Gastroesophageal sphincter (tissue), 4 donors: ENCODE data around the gene SLC25A10. TPM values are rescaled to one million over a fixed set of nuclear protein-coding genes. Genes with fewer than 3 reads are reported as not detected.
"Not testable (repeated sequence)": the region's sequence is repeated elsewhere in the genome, so short reads cannot be mapped to it uniquely, and the experiment has no call there.

Experiments
- ATAC-seq: fragments of 150-250 bp; one replicate; pipeline ENCODE4 v1.9.1; 2016; ENCODE audit warnings: mild to moderate bottlenecking, moderate library complexity
- H3K27ac ChIP-seq, 4 donors: fragments of 200-600 bp; sonication (generic) in 3 of 4; 1 replicate in 3 of 4; 2 replicates in 1 of 4; pipeline ENCODE4 v1.5.1; 2016 to 2019
- H3K27me3 ChIP-seq: fragments of 200-600 bp; sonication (generic); one replicate; pipeline ENCODE4 v1.5.1; 2019
- H3K36me3 ChIP-seq, 2 donors: fragments of 200-600 bp; sonication (generic); one replicate each; pipeline ENCODE4 v1.5.1; 2019; ENCODE audit warnings: control low read depth in 1 of 2
- H3K4me1 ChIP-seq, 3 donors: fragments of 200-600 bp; sonication (generic); 1 replicate in 2 of 3; 2 replicates in 1 of 3; pipeline ENCODE4 v1.5.1; 2016 to 2019; ENCODE audit warnings: control low read depth in 2 of 3
- H3K4me3 ChIP-seq, 2 donors: fragments of 200-600 bp; sonication (generic); one replicate each; pipeline ENCODE4 v1.5.1; 2019; ENCODE audit warnings: mild to moderate bottlenecking in 1 of 2, moderate library complexity in 1 of 2
- H3K9me3 ChIP-seq, 3 donors: fragments of 200-600 bp; sonication (generic); one replicate each; pipeline ENCODE4 v1.5.1; 2017 to 2019; ENCODE audit warnings: control low read depth in 2 of 3
- EP300 ChIP-seq: sonication (generic); formaldehyde crosslinking; IDR thresholded peaks from one replicate; pipeline ENCODE4 v1.6.1; 2017; ENCODE audit warnings: antibody characterized with exemption, mild to moderate bottlenecking
- POLR2A ChIP-seq, 2 donors: fragments of 450-650 bp; IDR thresholded peaks; one replicate each; pipeline ENCODE4 v1.6.1; 2017; ENCODE audit warnings: antibody characterized with exemption in 2 of 2, mild to moderate bottlenecking in 2 of 2, moderate library complexity in 1 of 2
- POLR2AphosphoS5 ChIP-seq: sonication (generic); formaldehyde crosslinking; IDR thresholded peaks from one replicate; pipeline ENCODE4 v1.6.1; 2017; ENCODE audit warnings: antibody characterized with exemption
- WGBS, 2 donors: methylation state at CpG; one replicate each; pipeline ENCODE4 v1.1.5; 2018; ENCODE audit warnings: low coverage in 1 of 2; 5-methylcytosine and 5-hydroxymethylcytosine counted together
- total RNA-seq, 4 donors: library from RNA; depleted of rRNA; stranded (reverse); fragments of >200 nt; gene quantifications; one replicate each; pipeline ENCODE4 v1.1.0, GENCODE V29; 2016
- TF ChIP-seq, protein P1 (sequence below), 4 experiments: fragments of 200-600 bp in 2 of 4; fragments of 450-650 bp in 2 of 4; sonication (generic) in 1 of 4; IDR thresholded peaks; one replicate each; pipeline ENCODE4 v1.5.1; 2017 to 2019; ENCODE audit warnings: antibody characterized with exemption in 4 of 4, mild to moderate bottlenecking in 2 of 4, moderate library complexity in 2 of 4

Gene SLC25A10
- total RNA-seq, 4 donors from 2014 or later = 3.0 to 8.8 (median 5.0) TPM

DNA sequence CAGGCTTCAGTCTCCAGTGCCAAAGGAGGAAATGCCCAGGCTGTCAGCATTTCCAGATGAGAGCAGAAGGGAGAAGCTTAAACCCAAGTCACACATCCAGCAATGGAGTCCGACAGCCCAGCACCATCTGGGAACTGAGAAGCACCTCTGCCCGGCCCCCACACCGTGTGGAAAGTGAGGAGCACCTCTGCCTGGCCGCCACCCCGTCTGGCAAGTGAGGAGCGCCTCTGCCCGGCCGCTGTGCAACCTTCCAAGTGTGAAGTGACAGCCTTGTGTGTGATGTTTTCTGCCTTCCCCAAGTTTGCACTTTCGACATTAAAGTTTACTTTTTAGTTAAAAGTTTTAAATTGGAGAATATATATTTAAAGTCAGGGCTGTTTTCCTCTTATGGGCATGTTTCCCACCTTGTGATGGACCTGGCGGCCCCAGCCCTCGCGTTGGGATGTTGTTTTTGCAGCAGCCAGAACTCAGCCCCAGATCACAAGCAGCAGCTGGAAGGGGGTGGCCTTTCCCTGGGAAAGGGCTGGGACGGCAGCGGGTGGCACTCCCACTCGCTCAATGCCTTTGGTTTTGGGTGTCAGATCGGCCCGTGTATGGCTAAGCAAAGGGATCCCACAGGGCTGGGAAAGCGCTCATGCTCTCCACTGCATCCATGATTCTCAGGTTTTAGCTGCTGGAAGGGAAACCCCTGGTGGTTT is 38.4 kb upstream of the SLC25A10 start:
- peaks cover 0 to 62% of the 10 kb centered on the region in 2 donors for H3K36me3 ChIP-seq
- no peak for ATAC-seq
- H3K4me3 ChIP-seq = no peak overlapping the region

DNA sequence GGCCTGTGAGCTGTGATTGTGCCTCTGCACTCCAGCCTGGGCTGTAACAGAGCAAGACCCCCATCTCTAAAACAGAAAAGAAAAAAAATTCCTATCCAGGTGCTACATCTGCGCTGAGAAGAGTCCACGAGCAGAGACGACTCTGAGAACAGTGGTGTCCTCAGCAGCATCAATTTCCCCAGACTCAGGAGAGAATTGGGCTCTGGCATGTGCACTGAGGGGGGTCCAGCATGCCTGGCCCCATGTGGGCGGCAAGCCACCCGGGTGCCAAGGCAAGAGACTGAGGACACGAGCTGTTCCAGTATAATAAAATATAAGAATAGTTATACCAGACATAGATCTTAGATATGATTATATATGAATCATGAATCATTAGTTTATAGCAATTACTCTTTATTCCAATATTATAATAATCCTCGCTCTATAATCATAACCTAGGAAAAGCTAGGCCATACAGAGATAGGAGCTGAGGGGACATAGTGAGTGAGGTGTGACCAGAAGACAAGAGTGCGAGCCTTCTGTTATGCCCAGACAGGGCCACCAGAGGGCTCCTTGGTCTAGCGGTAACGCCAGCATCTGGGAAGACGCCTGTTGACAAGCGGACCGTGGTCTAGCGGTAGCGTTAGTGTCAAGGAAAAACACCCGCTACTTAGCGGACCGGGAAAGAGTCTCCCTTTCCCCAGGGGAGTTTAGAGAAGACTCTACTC is 36.4 kb upstream of the SLC25A10 start:
- WGBS, 2 donors = 35 to 37% methylated on average over 5 to 11 of the region's 18 CpGs

More for the DNA sequence above, 38.4 kb upstream of the SLC25A10 start:
- TF ChIP-seq, protein P1, sequence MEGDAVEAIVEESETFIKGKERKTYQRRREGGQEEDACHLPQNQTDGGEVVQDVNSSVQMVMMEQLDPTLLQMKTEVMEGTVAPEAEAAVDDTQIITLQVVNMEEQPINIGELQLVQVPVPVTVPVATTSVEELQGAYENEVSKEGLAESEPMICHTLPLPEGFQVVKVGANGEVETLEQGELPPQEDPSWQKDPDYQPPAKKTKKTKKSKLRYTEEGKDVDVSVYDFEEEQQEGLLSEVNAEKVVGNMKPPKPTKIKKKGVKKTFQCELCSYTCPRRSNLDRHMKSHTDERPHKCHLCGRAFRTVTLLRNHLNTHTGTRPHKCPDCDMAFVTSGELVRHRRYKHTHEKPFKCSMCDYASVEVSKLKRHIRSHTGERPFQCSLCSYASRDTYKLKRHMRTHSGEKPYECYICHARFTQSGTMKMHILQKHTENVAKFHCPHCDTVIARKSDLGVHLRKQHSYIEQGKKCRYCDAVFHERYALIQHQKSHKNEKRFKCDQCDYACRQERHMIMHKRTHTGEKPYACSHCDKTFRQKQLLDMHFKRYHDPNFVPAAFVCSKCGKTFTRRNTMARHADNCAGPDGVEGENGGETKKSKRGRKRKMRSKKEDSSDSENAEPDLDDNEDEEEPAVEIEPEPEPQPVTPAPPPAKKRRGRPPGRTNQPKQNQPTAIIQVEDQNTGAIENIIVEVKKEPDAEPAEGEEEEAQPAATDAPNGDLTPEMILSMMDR (IDR thresholded peaks at IDR 0.05) = no peak
- TF ChIP-seq EP300 (no peak), POLR2AphosphoS5 (no peak), POLR2A (IDR thresholded peaks at IDR 0.05) (no peak)
- Histone ChIP-seq H3K27ac (no peak overlapping the region), H3K27me3 (no peaks in the 10 kb centered on the region), H3K4me1 (peaks cover 0 to 7% (median 0%) of the 10 kb centered on the region in 3 donors), H3K9me3 (no peaks in the 10 kb centered on the region)
- 74 to 81% methylated on average over 9 of the region's 18 CpGs for WGBS, 2 donors

GRCh38 chr17:81676906-81677305 is 35.2 kb upstream of the SLC25A10 start:
- ATAC-seq = no peak
- Histone ChIP-seq H3K4me1 (peaks cover 0 to 6% (median 2%) of the 10 kb centered on the region in 3 donors), H3K9me3 (no peaks in the 10 kb centered on the region), H3K27me3 (no peaks in the 10 kb centered on the region), H3K4me3 (no peak overlapping the region), H3K36me3 (peaks cover 0 to 57% of the 10 kb centered on the region in 2 donors), H3K27ac (no peak overlapping the region)
- 80 to 86% methylated on average over 1 to 4 of the region's 17 CpGs for WGBS, 2 donors
- TF ChIP-seq, protein P1 (IDR thresholded peaks at IDR 0.05) = no peak
- no peak for TF ChIP-seq POLR2AphosphoS5
- no peak for TF ChIP-seq POLR2A (IDR thresholded peaks at IDR 0.05)
- no peak for TF ChIP-seq EP300

More for the DNA sequence above, 36.4 kb upstream of the SLC25A10 start:
- H3K27ac ChIP-seq, H3K4me3 ChIP-seq, H3K9me3 ChIP-seq, H3K27me3 ChIP-seq, ATAC-seq, H3K4me1 ChIP-seq: not testable (repeated sequence)
- peaks cover 0 to 57% of the 10 kb centered on the region in 2 donors for H3K36me3 ChIP-seq
- TF ChIP-seq, protein P1 (IDR thresholded peaks at IDR 0.05) = peak in 3 of 4 experiments; percentile 62 to 67 (median 62)

DNA sequence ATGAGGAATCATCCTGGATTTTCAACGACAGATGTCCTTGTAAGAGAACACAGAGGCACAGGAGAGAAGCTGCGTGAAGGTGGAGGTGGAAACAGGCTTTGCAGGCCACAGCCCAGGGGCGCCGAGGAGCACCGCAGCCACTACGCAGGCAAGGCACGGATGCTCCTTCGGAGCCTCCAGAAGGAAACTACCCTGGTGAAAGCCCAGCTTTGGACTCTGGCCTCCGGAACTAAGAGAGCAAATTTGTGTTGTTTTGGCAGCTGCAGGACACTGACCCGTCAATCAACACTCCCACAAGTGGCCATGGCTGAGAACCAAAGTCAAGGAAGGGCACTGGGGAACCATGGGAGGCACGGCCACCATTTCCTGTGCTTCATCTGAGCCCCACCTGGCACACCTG is 31.9 kb upstream of the SLC25A10 start:
- H3K27ac ChIP-seq = no peak overlapping the region
- TF ChIP-seq POLR2AphosphoS5 = no peak
- no peak for TF ChIP-seq POLR2A (IDR thresholded peaks at IDR 0.05)
- TF ChIP-seq, protein P1 (IDR thresholded peaks at IDR 0.05) = no peak
- no peak for TF ChIP-seq EP300
- 79 to 80% methylated on average over 1 to 11 of the region's 11 CpGs for WGBS, 2 donors
- H3K36me3 ChIP-seq = peaks cover 0 to 29% of the 10 kb centered on the region in 2 donors
- peaks cover 0 to 30% (median 19%) of the 10 kb centered on the region in 3 donors for H3K4me1 ChIP-seq
- ATAC-seq = no peak
- H3K27me3 ChIP-seq = no peaks in the 10 kb centered on the region
- no peak overlapping the region for H3K4me3 ChIP-seq
- H3K9me3 ChIP-seq = no peaks in the 10 kb centered on the region
